ENCODE measurements around the gene GABRB3. TPM values are rescaled to one million over a fixed set of nuclear protein-coding genes. Genes with fewer than 3 reads are reported as not detected.

The GABRB3 gene
- total RNA-seq, 1 donor from 2014 or later = not detected

GRCh38 chr15:26551473-26551872 lies 221.4 kb downstream of the GABRB3 start:
- no peak overlapping the region for H3K4me3 ChIP-seq
- H3K27ac ChIP-seq = no peak overlapping the region
- no peaks in the 10 kb centered on the region for H3K27me3 ChIP-seq
- no peak for DNase-seq (ENCODE audit: low spot score in 2 of 2)
- intact Hi-C loops (cut with DNase I) = no loop called here
- H3K36me3 ChIP-seq = no peaks in the 10 kb centered on the region
- no peaks in the 10 kb centered on the region for H3K4me1 ChIP-seq
- no peak for TF ChIP-seq CTCF (IDR thresholded peaks at IDR 0.05)
- H3K9me3 ChIP-seq = no peaks in the 10 kb centered on the region

GRCh38 chr15:26550880-26551279 lies 222.0 kb downstream of the GABRB3 start:
- DNase-seq (ENCODE audit: low spot score in 2 of 2) = no peak
- Histone ChIP-seq H3K4me1 (no peaks in the 10 kb centered on the region), H3K27me3 (no peaks in the 10 kb centered on the region), H3K9me3 (no peaks in the 10 kb centered on the region), H3K4me3 (no peak overlapping the region), H3K27ac (no peak overlapping the region), H3K36me3 (no peaks in the 10 kb centered on the region)
- TF ChIP-seq CTCF (IDR thresholded peaks at IDR 0.05) = no peak
- intact Hi-C loops (cut with DNase I) = no loop called here

GRCh38 chr15:26537663-26538062 lies 235.2 kb downstream of the GABRB3 start:
- Histone ChIP-seq H3K4me3 (no peak overlapping the region), H3K36me3 (no peaks in the 10 kb centered on the region), H3K27me3 (no peaks in the 10 kb centered on the region), H3K4me1 (no peaks in the 10 kb centered on the region), H3K9me3 (peaks cover 0 to 3% of the 10 kb centered on the region in 2 donors), H3K27ac (no peak overlapping the region)
- DNase-seq (ENCODE audit: low spot score in 2 of 2) = no peak
- no peak for TF ChIP-seq CTCF (IDR thresholded peaks at IDR 0.05)
- intact Hi-C loops (cut with DNase I) = no loop called here

GRCh38 chr15:26531489-26531888 lies 241.4 kb downstream of the GABRB3 start:
- intact Hi-C loops (cut with DNase I) = no loop called here
- no peak for TF ChIP-seq CTCF (IDR thresholded peaks at IDR 0.05)
- H3K4me3 ChIP-seq = no peak overlapping the region
- DNase-seq (ENCODE audit: low spot score in 2 of 2) = no peak
- H3K36me3 ChIP-seq = no peaks in the 10 kb centered on the region
- no peaks in the 10 kb centered on the region for H3K27me3 ChIP-seq
- H3K9me3 ChIP-seq = peaks cover 0 to 7% of the 10 kb centered on the region in 2 donors
- H3K4me1 ChIP-seq = no peaks in the 10 kb centered on the region
- H3K27ac ChIP-seq = no peak overlapping the region

- TF ChIP-seq CTCF (IDR thresholded peaks at IDR 0.05) = no peak
- no peaks in the 10 kb centered on the region for H3K36me3 ChIP-seq
- intact Hi-C loops (cut with DNase I) = no loop called here
- H3K27me3 ChIP-seq = no peaks in the 10 kb centered on the region
- H3K4me3 ChIP-seq = no peak overlapping the region
- DNase-seq (ENCODE audit: low spot score in 2 of 2) = no peak
- no peaks in the 10 kb centered on the region for H3K9me3 ChIP-seq
- no peaks in the 10 kb centered on the region for H3K4me1 ChIP-seq
- no peak overlapping the region for H3K27ac ChIP-seq
These were observed 247.8 kb downstream of the GABRB3 start for GRCh38 chr15:26525096-26525495.

- no peak for TF ChIP-seq CTCF (IDR thresholded peaks at IDR 0.05)
- Histone ChIP-seq H3K4me1 (no peaks in the 10 kb centered on the region), H3K9me3 (no peaks in the 10 kb centered on the region), H3K4me3 (no peak overlapping the region), H3K27me3 (no peaks in the 10 kb centered on the region), H3K27ac (no peak overlapping the region), H3K36me3 (no peaks in the 10 kb centered on the region)
- intact Hi-C loops (cut with DNase I) = no loop called here
- DNase-seq (ENCODE audit: low spot score in 2 of 2) = no peak
These were observed 251.1 kb downstream of the GABRB3 start for GRCh38 chr15:26521691-26522198.
